ENCODE results near the gene PRDM16.

- TF ChIP-seq POLR2AphosphoS5 (IDR thresholded peaks at IDR 0.05; ENCODE audit: low read depth, low read length) (no peak), EZH2 (IDR thresholded peaks at IDR 0.05) (no peak), EZH2phosphoT487 (IDR thresholded peaks at IDR 0.05; ENCODE audit: borderline replicate concordance) (no peak), CEBPB (IDR thresholded peaks at IDR 0.05; ENCODE audit: low read depth) (no peak), YY1 (IDR thresholded peaks at IDR 0.05; ENCODE audit: extremely low read depth, insufficient replicate concordance, low read depth, low read length) (no peak), TCF7L2 (IDR thresholded peaks at IDR 0.05; ENCODE audit: borderline replicate concordance, extremely low read depth, insufficient read depth, insufficient read length) (no peak), POLR2A (IDR thresholded peaks at IDR 0.05; ENCODE audit: borderline replicate concordance, extremely low read depth, insufficient read depth, insufficient read length) (no peak)
- TF ChIP-seq, protein P1, sequence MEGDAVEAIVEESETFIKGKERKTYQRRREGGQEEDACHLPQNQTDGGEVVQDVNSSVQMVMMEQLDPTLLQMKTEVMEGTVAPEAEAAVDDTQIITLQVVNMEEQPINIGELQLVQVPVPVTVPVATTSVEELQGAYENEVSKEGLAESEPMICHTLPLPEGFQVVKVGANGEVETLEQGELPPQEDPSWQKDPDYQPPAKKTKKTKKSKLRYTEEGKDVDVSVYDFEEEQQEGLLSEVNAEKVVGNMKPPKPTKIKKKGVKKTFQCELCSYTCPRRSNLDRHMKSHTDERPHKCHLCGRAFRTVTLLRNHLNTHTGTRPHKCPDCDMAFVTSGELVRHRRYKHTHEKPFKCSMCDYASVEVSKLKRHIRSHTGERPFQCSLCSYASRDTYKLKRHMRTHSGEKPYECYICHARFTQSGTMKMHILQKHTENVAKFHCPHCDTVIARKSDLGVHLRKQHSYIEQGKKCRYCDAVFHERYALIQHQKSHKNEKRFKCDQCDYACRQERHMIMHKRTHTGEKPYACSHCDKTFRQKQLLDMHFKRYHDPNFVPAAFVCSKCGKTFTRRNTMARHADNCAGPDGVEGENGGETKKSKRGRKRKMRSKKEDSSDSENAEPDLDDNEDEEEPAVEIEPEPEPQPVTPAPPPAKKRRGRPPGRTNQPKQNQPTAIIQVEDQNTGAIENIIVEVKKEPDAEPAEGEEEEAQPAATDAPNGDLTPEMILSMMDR (IDR thresholded peaks at IDR 0.05 in 2 of 3, conservative IDR thresholded peaks at IDR 0.05 in 1 of 3; ENCODE audit: borderline replicate concordance in 1 of 3, insufficient read depth in 1 of 3, low read depth in 2 of 3, low read length in 2 of 3) = no peak
These were observed 270.9 kb downstream of the PRDM16 start for GRCh38 chr1:3339856-3340255.
